ENCODE results near the gene STAT3.

GRCh38 chr17:42399121-42399520 is 10.9 kb upstream of the STAT3 start:
- TF ChIP-seq POLR2A (IDR thresholded peaks at IDR 0.05; ENCODE audit: low read depth, low read length) (no peak), POLR2AphosphoS5 (IDR thresholded peaks at IDR 0.05; ENCODE audit: low read depth, low read length) (no peak), TAF1 (IDR thresholded peaks at IDR 0.05; ENCODE audit: borderline replicate concordance, low read depth, low read length) (no peak)
